SK-N-SH (cell line): ENCODE data around the gene KRTAP4-4. TPM values are rescaled to one million over a fixed set of nuclear protein-coding genes. Genes with fewer than 3 reads are reported as not detected.
"Not testable (repeated sequence)": the region's sequence is repeated elsewhere in the genome, so short reads cannot be mapped to it uniquely, and the experiment has no call there.

Experiments used
- CTCF ChIA-PET: fragments of 300-600, 350-600 bp; formaldehyde crosslinking; extraction: SDS; loops from one replicate; lab custom pipeline; 2021; lab: Yijun Ruan, JAX
- POLR2A ChIA-PET: fragments of 350-600 bp; sonication (Branson Sonifier 250); formaldehyde crosslinking; extraction: SDS; loops from one replicate; lab custom pipeline; 2020; ENCODE audit warnings: antibody characterized with exemption, inconsistent platforms; lab: Yijun Ruan, JAX
- DNase-seq: peaks from one replicate; pipeline ENCODE4 v3.0.0; 2012
- H2AFZ ChIP-seq: fragments of 200-600 bp; sonication (generic); 2 replicates; pipeline ENCODE4 v1.8.1; 2016; ENCODE audit warnings: antibody characterized with exemption, mild to moderate bottlenecking, low read depth
- H3F3A ChIP-seq: fragments of 200-600 bp; sonication (generic); replicated peaks from 2 replicates; pipeline ENCODE3; 2016; ENCODE audit warnings: antibody characterized with exemption, mild to moderate bottlenecking; ENCODE audit not compliant: insufficient read depth
- H3K27ac ChIP-seq, 2 experiments: fragments of 200-500 bp in 1 of 2; fragments of 200-600 bp in 1 of 2; sonication (Bioruptor generic) in 1 of 2; sonication (generic), shearing (Covaris generic) in 1 of 2; 2 replicates each; pipeline versions ENCODE4 v1.5.1 to v1.6.1; 2014 to 2016; ENCODE audit warnings: low read depth in 2 of 2, inconsistent platforms in 1 of 2, low read length in 1 of 2, mild to moderate bottlenecking in 1 of 2, mixed read lengths in 1 of 2
- H3K27me3 ChIP-seq: fragments of 200-600 bp; sonication (generic), shearing (Covaris generic); 2 replicates; pipeline ENCODE4 v1.6.1; 2016; ENCODE audit warnings: mixed run types; ENCODE audit not compliant: insufficient read depth
- H3K36me3 ChIP-seq, 2 experiments: fragments of 200-500 bp in 1 of 2; fragments of 200-600 bp in 1 of 2; sonication (Bioruptor generic) in 1 of 2; sonication (generic) in 1 of 2; replicated peaks in 1 of 2; 2 replicates each; pipeline versions ENCODE3 to v1.5.1; 2014 to 2016; ENCODE audit warnings: low read length in 1 of 2, mild to moderate bottlenecking in 1 of 2; ENCODE audit not compliant: insufficient read depth in 2 of 2, control insufficient read depth in 1 of 2
- H3K4me1 ChIP-seq, 2 experiments: fragments of 200-500 bp in 1 of 2; fragments of 200-600 bp in 1 of 2; sonication (Bioruptor generic) in 1 of 2; sonication (generic), shearing (Covaris generic) in 1 of 2; 2 replicates each; pipeline versions ENCODE4 v1.5.1 to v1.6.1; 2014 to 2016; ENCODE audit warnings: low read depth in 1 of 2, low read length in 1 of 2, mixed run types in 1 of 2; ENCODE audit not compliant: insufficient read depth in 2 of 2, control insufficient read depth in 1 of 2
- H3K4me2 ChIP-seq: fragments of 200-600 bp; sonication (generic), shearing (Covaris generic); 2 replicates; pipeline ENCODE4 v1.6.1; 2017; ENCODE audit warnings: mixed run types
- H3K4me3 ChIP-seq, 2 experiments: fragments of 200-500 bp in 1 of 2; fragments of 200-600 bp in 1 of 2; sonication (Bioruptor generic) in 1 of 2; sonication (generic), shearing (Covaris generic) in 1 of 2; 2 replicates each; pipeline versions ENCODE4 v1.5.1 to v1.8.1; 2014 to 2016; ENCODE audit warnings: low read depth in 2 of 2, inconsistent platforms in 1 of 2, low read length in 1 of 2, mild to moderate bottlenecking in 1 of 2, mixed read lengths in 1 of 2, moderate library complexity in 1 of 2
- H3K79me2 ChIP-seq: fragments of 200-600 bp; sonication (generic); 2 replicates; pipeline ENCODE4 v1.8.1; 2017; ENCODE audit warnings: mild to moderate bottlenecking; ENCODE audit not compliant: insufficient read depth
- H3K9ac ChIP-seq: fragments of 200-600 bp; sonication (generic); 2 replicates; pipeline ENCODE4 v1.6.1; 2017; ENCODE audit warnings: mixed run types
- H3K9me2 ChIP-seq: fragments of 200-600 bp; sonication (generic); 2 replicates; pipeline ENCODE4 v1.6.1; 2017; ENCODE audit warnings: mixed run types
- H3K9me3 ChIP-seq: fragments of 200-600 bp; sonication (generic); 2 replicates; pipeline ENCODE4 v1.6.1; 2017; ENCODE audit warnings: mixed run types, mild to moderate bottlenecking, moderate library complexity
- H4K20me1 ChIP-seq: fragments of 200-600 bp; sonication (generic); 2 replicates; pipeline ENCODE4 v1.6.1; 2017; ENCODE audit warnings: mild to moderate bottlenecking, mixed run types; ENCODE audit not compliant: insufficient read depth
- FOXM1 ChIP-seq: IDR thresholded peaks from 2 replicates; pipeline ENCODE4 v1.4.0; 2012; ENCODE audit warnings: low read depth, mild to moderate bottlenecking
- GABPA ChIP-seq: IDR thresholded peaks from 2 replicates; pipeline ENCODE4 v1.4.0; 2012; ENCODE audit warnings: low read depth, mild to moderate bottlenecking
- RCOR1 ChIP-seq: fragments of 150-350 bp; IDR thresholded peaks from 2 replicates; pipeline ENCODE4 v1.6.1; 2017; ENCODE audit warnings: antibody characterized with exemption, low read length
- TEAD4 ChIP-seq: IDR thresholded peaks from 2 replicates; pipeline ENCODE4 v1.4.0; 2012; ENCODE audit warnings: mild to moderate bottlenecking, borderline replicate concordance; ENCODE audit not compliant: insufficient read depth
- WGBS: methylation state at CpG from one replicate; pipeline ENCODE4 v1.1.6; 2017; ENCODE audit warnings: low lambda C conversion rate; 5-methylcytosine and 5-hydroxymethylcytosine counted together
- polyA plus RNA-seq, 3 experiments: library from polyadenylated mRNA; depleted of rRNA; stranded (reverse); fragments of >200 nt; gene quantifications; 2 replicates each; pipeline ENCODE4 v1.2.3, GENCODE V29; 2012

The KRTAP4-4 gene
- polyA plus RNA-seq, 1 of the 3 experiments (the other 2 are of a cell fraction), result not detected

DNA sequence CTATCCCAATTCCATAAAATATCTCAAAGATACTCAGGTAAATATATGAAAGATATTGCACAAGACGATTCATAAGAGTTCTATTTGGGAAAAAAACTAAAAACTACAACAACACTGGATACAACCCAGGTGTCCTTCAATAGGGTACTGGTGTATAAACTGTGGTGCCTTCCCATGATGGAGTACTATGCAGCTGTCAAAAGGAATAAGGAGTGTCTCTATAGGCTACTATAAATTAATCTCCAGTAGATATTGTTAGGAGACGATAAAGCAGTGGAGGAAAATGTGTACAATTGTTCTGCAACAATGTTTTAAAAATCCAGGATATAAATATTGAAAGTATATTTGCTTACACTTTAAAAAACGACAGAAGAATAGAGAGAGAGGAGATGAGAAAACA is 34.1 kb downstream of the KRTAP4-4 start:
- H2AFZ ChIP-seq, result no peak overlapping the region
- CTCF ChIA-PET, result no interaction called here
- POLR2A ChIA-PET, result no interaction called here

GRCh38 chr17:41125064-41125463 is 35.5 kb downstream of the KRTAP4-4 start:
- H3K9me3 ChIP-seq, result no peaks in the 10 kb centered on the region
- 40% methylated on average over 2 of the region's 2 CpGs for WGBS
- no peak overlapping the region for H3K4me3 ChIP-seq
- ChIA-PET POLR2A (no interaction called here), CTCF (no interaction called here)
- no peaks in the 10 kb centered on the region for H3K79me2 ChIP-seq
- no peak for TF ChIP-seq FOXM1
- no peak for TF ChIP-seq RCOR1
- no peak for TF ChIP-seq TEAD4
- no peak overlapping the region for H3K4me2 ChIP-seq
- H3K4me1 ChIP-seq, result no peaks in the 10 kb centered on the region
- no peaks in the 10 kb centered on the region for H4K20me1 ChIP-seq
- no peaks in the 10 kb centered on the region for H3K27me3 ChIP-seq
- H3K27ac ChIP-seq, result no peak overlapping the region
- no peaks in the 10 kb centered on the region for H3F3A ChIP-seq
- H2AFZ ChIP-seq, result no peak overlapping the region
- no peaks in the 10 kb centered on the region for H3K9me2 ChIP-seq
- H3K36me3 ChIP-seq, result no peaks in the 10 kb centered on the region
- H3K9ac ChIP-seq, result no peak overlapping the region
- DNase-seq, result no peak

More for the DNA sequence above, 34.1 kb downstream of the KRTAP4-4 start:
- 9% methylated on average over 3 of the region's 3 CpGs for WGBS
- Histone ChIP-seq H3K4me3 (no peak overlapping the region), H3K9me3 (no peaks in the 10 kb centered on the region), H3F3A (no peaks in the 10 kb centered on the region), H3K9me2 (no peaks in the 10 kb centered on the region), H3K27ac (no peak overlapping the region), H3K9ac (no peak overlapping the region), H3K4me1 (no peaks in the 10 kb centered on the region), H3K79me2 (no peaks in the 10 kb centered on the region), H3K27me3 (no peaks in the 10 kb centered on the region), H4K20me1 (no peaks in the 10 kb centered on the region), H3K36me3 (no peaks in the 10 kb centered on the region), H3K4me2 (no peak overlapping the region)
- TF ChIP-seq GABPA, result no peak
- no peak for DNase-seq

GRCh38 chr17:41123991-41124371 is 36.6 kb downstream of the KRTAP4-4 start, which contains the start of gene KRTAP4-12:
TSS of gene KRTAP4-12 (minus strand) at chr17:41124182. CDS start at chr17:41124122, 60 bp downstream.
- H3K4me1 ChIP-seq, H2AFZ ChIP-seq, H4K20me1 ChIP-seq, H3F3A ChIP-seq, DNase-seq, POLR2A ChIA-PET, H3K4me3 ChIP-seq, H3K9me3 ChIP-seq, H3K9me2 ChIP-seq, H3K9ac ChIP-seq, H3K27ac ChIP-seq, H3K79me2 ChIP-seq, H3K4me2 ChIP-seq, H3K27me3 ChIP-seq, H3K36me3 ChIP-seq: not testable (repeated sequence)
- CTCF ChIA-PET, result interaction anchor here (1.0 kb wide), 1 partner anchor 425 kb away, joined by 4 read pairs; no protein-coding TSS in a partner anchor
- no CpG with 5 or more reads among the region's 3 CpGs for WGBS

DNA sequence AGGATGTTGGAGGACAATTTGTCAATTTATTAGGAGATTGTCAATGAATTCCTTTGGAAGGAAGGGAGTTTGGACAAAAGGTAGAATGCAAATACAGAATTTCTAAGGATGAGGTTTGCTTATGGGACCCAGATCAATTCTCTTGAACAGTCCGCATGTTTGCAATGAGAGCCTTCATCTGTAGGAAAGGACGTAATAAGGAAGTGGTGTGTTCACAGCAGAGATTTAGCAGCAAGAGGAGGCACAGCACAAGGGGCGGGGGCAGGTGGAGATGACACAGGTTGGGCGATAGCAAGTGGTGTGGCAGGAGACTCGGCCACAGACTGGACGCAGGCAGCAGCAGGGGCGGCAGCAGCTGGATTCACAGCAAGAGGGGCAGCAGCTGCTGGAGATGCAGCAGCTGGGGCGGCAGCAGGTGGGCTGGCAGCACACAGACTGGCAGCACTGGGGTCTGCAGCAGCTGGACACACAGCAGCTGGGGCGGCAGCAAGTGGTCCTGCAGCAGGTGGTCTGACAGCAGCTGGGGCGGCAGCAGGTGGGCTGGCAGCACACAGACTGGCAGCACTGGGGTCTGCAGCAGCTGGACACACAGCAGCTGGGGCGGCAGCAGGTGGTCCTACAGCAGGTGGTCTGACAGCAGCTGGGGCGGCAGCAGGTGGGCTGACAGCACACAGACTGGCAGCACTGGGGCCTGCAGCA is 37.1 kb downstream of the KRTAP4-4 start:
- POLR2A ChIA-PET, H3K9ac ChIP-seq, H3K79me2 ChIP-seq, H3K4me2 ChIP-seq, H3K9me2 ChIP-seq, H3F3A ChIP-seq, H3K4me3 ChIP-seq, H3K27ac ChIP-seq, H3K9me3 ChIP-seq, H2AFZ ChIP-seq, H3K36me3 ChIP-seq, H3K4me1 ChIP-seq, H4K20me1 ChIP-seq, DNase-seq, H3K27me3 ChIP-seq: not testable (repeated sequence)
- CTCF ChIA-PET, result interaction anchor here (1.0 kb wide), 1 partner anchor 426 kb away, joined by 4 read pairs; no protein-coding TSS in a partner anchor
- 22% methylated on average over 8 of the region's 12 CpGs for WGBS
